Tibial nerve (tissue), 4 donors: ENCODE results near the gene TYW1. TPM values are rescaled to one million over a fixed set of nuclear protein-coding genes. Genes with fewer than 3 reads are reported as not detected.
"Not testable (repeated sequence)": the region's sequence is repeated elsewhere in the genome, so short reads cannot be mapped to it uniquely, and the experiment has no call there.

ENCODE experiments used
- DNase-seq, 2 donors: peaks; one replicate each; pipeline ENCODE4 v3.0.0-alpha.2; 2019; ENCODE audit warnings: low spot score in 2 of 2
- H3K27ac ChIP-seq, 4 donors: fragments of 200-600 bp; sonication (generic) in 3 of 4; one replicate each; pipeline ENCODE4 v1.5.1; 2017 to 2019; ENCODE audit warnings: mild to moderate bottlenecking in 1 of 4
- H3K27me3 ChIP-seq, 2 donors: fragments of 200-600 bp; sonication (generic) in 1 of 2; one replicate each; pipeline versions ENCODE4 v1.5.1 to v1.6.0; 2017 to 2019
- H3K36me3 ChIP-seq, 3 donors: fragments of 200-600 bp; sonication (generic); one replicate each; pipeline ENCODE4 v1.5.1; 2018 to 2019
- H3K4me1 ChIP-seq, 4 donors: fragments of 200-600 bp; sonication (generic) in 3 of 4; one replicate each; pipeline ENCODE4 v1.5.1; 2017 to 2019
- H3K4me3 ChIP-seq, 4 donors: fragments of 200-600 bp; sonication (generic) in 3 of 4; one replicate each; pipeline ENCODE4 v1.5.1; 2017 to 2019; ENCODE audit warnings: mild to moderate bottlenecking in 1 of 4, moderate library complexity in 1 of 4
- H3K9me3 ChIP-seq, 4 donors: fragments of 200-600 bp; sonication (generic) in 3 of 4; one replicate each; pipeline ENCODE4 v1.5.1; 2017 to 2019
- EP300 ChIP-seq, 2 donors: sonication (generic); formaldehyde crosslinking; IDR thresholded peaks; one replicate each; pipeline ENCODE4 v1.6.1; 2017; ENCODE audit warnings: antibody characterized with exemption in 2 of 2, mild to moderate bottlenecking in 1 of 2
- POLR2A ChIP-seq, 2 donors: fragments of 450-650 bp; IDR thresholded peaks; one replicate each; pipeline ENCODE4 v1.6.1; 2017; ENCODE audit warnings: antibody characterized with exemption in 2 of 2, mild to moderate bottlenecking in 2 of 2, moderate library complexity in 2 of 2
- WGBS, 2 donors: methylation state at CpG; one replicate each; pipeline ENCODE4 v1.1.5; 2018; 5-methylcytosine and 5-hydroxymethylcytosine counted together
- total RNA-seq, 4 donors: library from RNA; depleted of rRNA; stranded (reverse); fragments of >200 nt; gene quantifications; one replicate each; pipeline ENCODE4 v1.1.0, GENCODE V29; 2016
- TF ChIP-seq, protein P1 (sequence below), 5 experiments: fragments of 200-600 bp in 3 of 5; fragments of 450-650 bp in 2 of 5; sonication (generic) in 3 of 5; IDR thresholded peaks; one replicate each; pipeline ENCODE4 v1.5.1; 2016 to 2019; ENCODE audit warnings: antibody characterized with exemption in 5 of 5, mild to moderate bottlenecking in 3 of 5, moderate library complexity in 2 of 5

Gene TYW1, protein sequence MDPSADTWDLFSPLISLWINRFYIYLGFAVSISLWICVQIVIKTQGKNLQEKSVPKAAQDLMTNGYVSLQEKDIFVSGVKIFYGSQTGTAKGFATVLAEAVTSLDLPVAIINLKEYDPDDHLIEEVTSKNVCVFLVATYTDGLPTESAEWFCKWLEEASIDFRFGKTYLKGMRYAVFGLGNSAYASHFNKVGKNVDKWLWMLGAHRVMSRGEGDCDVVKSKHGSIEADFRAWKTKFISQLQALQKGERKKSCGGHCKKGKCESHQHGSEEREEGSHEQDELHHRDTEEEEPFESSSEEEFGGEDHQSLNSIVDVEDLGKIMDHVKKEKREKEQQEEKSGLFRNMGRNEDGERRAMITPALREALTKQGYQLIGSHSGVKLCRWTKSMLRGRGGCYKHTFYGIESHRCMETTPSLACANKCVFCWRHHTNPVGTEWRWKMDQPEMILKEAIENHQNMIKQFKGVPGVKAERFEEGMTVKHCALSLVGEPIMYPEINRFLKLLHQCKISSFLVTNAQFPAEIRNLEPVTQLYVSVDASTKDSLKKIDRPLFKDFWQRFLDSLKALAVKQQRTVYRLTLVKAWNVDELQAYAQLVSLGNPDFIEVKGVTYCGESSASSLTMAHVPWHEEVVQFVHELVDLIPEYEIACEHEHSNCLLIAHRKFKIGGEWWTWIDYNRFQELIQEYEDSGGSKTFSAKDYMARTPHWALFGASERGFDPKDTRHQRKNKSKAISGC
- 10 to 100 TPM; 18.6 to 53.1 (median 28.3) TPM for total RNA-seq

DNA sequence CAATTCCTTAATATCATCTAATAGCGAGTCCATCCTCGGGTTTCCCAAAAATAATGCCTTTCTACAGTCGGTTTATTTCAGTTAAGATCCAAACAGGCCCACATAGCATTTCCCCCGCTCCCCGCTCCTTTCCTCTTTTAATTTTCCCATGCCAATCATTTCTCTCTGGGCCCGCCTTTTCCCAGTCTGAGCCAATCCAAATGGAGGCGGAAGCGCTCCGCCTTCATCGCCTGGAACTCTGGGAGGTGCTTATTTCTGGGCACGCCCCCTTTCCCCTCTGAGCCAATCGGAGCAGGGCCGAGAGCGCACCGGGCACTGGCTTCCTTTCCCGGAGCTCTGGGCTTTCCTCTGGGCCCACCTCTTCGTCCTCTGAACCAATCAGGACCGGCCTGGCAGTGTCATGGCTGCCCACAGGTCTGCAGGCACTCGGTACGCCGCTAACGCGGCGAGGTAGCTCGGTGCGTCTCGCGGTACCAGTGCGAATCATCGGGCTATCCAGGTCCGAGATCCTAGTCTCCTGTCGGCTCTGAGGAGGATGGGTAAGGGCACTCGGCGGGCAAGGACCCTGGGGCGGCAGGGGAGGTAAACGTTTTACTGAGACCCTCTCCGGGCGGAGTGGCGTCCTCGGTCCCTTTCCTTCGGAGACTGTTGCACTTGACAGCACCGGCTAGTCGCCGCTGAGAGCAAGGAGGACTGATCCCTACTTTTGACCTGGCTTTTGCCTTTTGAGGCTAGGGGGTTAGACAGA is at the start of gene TYW1:
Gene TYW1, plus strand, starts transcription at position 390 of the 748 bp plus-strand sequence. Its CDS starts 146 bp downstream, at position 536.
- WGBS, 2 donors: 0 to 1% methylated on average over 37 to 43 of the region's 44 CpGs
- peak; percentile 99 to 100 for DNase-seq
- Histone ChIP-seq H3K4me1 (peaks cover 4 to 35% (median 14%) of the 10 kb centered on the region in 4 donors), H3K27ac (peak within 1 kb of the TSS; percentile 92 to 99 (median 98)), H3K4me3 (peak within 1 kb of the TSS; percentile 54 to 92 (median 77)), H3K36me3 (peaks cover 2 to 38% (median 12%) of the 10 kb centered on the region in 3 donors)
- not testable (repeated sequence) for H3K27me3 ChIP-seq, H3K9me3 ChIP-seq
- TF ChIP-seq, protein P1, sequence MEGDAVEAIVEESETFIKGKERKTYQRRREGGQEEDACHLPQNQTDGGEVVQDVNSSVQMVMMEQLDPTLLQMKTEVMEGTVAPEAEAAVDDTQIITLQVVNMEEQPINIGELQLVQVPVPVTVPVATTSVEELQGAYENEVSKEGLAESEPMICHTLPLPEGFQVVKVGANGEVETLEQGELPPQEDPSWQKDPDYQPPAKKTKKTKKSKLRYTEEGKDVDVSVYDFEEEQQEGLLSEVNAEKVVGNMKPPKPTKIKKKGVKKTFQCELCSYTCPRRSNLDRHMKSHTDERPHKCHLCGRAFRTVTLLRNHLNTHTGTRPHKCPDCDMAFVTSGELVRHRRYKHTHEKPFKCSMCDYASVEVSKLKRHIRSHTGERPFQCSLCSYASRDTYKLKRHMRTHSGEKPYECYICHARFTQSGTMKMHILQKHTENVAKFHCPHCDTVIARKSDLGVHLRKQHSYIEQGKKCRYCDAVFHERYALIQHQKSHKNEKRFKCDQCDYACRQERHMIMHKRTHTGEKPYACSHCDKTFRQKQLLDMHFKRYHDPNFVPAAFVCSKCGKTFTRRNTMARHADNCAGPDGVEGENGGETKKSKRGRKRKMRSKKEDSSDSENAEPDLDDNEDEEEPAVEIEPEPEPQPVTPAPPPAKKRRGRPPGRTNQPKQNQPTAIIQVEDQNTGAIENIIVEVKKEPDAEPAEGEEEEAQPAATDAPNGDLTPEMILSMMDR (IDR thresholded peaks at IDR 0.05): peak in 1 of 5 experiments; percentile 24
- peak; percentile 17 to 61 for TF ChIP-seq POLR2A (IDR thresholded peaks at IDR 0.05)
- peak; percentile 53 to 61 for TF ChIP-seq EP300 (IDR thresholded peaks at IDR 0.05)

DNA sequence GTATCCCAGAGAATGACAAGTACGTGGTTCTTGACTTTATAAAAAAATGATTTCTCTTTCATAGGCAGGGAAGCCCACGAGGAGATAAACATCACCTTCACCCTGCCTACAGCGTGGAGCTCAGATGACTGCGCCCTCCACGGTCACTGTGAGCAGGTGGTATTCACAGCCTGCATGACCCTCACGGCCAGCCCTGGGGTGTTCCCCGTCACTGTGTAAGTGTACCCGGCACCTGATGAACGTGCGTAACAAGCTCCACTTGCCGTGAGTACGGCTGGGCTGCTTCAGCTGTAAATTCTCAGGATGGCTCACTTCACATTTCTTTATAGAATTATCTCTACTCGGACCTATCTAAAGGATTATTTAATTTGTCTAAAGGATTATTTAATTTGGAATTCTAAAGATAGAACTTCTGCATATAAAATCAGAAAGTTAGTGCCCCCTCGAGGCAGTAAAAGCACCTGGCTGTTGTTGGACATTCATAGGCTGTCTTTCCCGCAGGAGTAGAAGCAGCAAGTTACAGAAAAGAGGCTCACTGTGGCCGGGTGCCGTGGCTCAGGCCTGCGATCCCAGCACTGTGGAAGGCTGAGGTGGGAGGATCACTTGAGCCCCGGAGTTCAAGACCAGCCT is 48.0 kb upstream of the TYW1 start:
- 88 to 92% methylated on average over 19 of the region's 19 CpGs for WGBS, 2 donors
- Histone ChIP-seq H3K27ac (no peak overlapping the region), H3K36me3 (peaks cover 0 to 98% (median 4%) of the 10 kb centered on the region in 3 donors), H3K9me3 (no peaks in the 10 kb centered on the region), H3K4me3 (no peak overlapping the region), H3K27me3 (no peaks in the 10 kb centered on the region), H3K4me1 (no peaks in the 10 kb centered on the region)
- TF ChIP-seq EP300 (IDR thresholded peaks at IDR 0.05) (no peak), POLR2A (IDR thresholded peaks at IDR 0.05) (no peak)
- TF ChIP-seq, protein P1 (IDR thresholded peaks at IDR 0.05): no peak
- DNase-seq: no peak

DNA sequence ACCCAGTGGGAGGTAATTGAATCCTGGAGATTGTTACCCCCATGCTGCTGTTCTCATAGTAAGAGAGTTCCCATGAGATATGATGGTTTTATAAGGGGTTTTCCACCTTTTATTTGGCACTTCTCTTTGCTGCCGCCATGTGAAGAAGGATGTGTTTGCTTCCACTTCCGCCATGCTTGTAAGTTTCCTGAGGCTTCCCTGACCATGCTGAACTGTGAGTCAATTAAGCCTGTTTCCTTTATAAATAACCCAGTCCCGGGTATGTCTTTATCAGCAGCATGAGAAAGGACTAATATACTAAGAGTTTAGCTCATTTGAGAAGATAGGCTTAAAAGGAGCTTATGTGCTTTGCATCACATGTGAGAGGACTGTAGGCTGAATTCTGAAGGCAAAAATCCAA is 46.3 kb upstream of the TYW1 start:
- peaks cover 4 to 98% (median 6%) of the 10 kb centered on the region in 3 donors for H3K36me3 ChIP-seq
- no peak overlapping the region for H3K4me3 ChIP-seq
- H3K4me1 ChIP-seq: no peaks in the 10 kb centered on the region
- TF ChIP-seq, protein P1 (IDR thresholded peaks at IDR 0.05): no peak
- TF ChIP-seq POLR2A (IDR thresholded peaks at IDR 0.05): no peak
- TF ChIP-seq EP300 (IDR thresholded peaks at IDR 0.05): no peak
- H3K9me3 ChIP-seq: no peaks in the 10 kb centered on the region
- no peak for DNase-seq
- no peaks in the 10 kb centered on the region for H3K27me3 ChIP-seq
- no peak overlapping the region for H3K27ac ChIP-seq
- 80 to 83% methylated on average over 3 of the region's 3 CpGs for WGBS, 2 donors

DNA sequence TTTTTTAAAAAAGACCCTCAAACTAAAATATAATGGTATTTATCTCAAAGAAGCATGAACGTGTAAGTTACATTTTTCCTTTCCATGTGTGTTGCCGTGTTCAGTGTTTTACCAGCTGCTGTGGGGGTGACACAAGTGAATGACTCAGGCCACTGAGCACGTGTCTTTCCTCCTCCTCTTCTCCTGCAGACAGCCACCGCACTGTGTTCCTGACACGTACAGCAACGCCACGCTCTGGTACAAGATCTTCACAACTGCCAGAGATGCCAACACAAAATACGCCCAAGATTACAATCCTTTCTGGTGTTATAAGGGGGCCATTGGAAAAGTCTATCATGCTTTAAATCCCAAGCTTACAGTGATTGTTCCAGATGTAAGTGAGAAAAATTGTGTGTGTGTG is 45.9 kb upstream of the TYW1 start:
- no peaks in the 10 kb centered on the region for H3K4me1 ChIP-seq
- no peak for DNase-seq
- H3K27me3 ChIP-seq: no peaks in the 10 kb centered on the region
- no peaks in the 10 kb centered on the region for H3K9me3 ChIP-seq
- H3K4me3 ChIP-seq: no peak overlapping the region
- TF ChIP-seq, protein P1 (IDR thresholded peaks at IDR 0.05): no peak
- TF ChIP-seq EP300 (IDR thresholded peaks at IDR 0.05) (no peak), POLR2A (IDR thresholded peaks at IDR 0.05) (no peak)
- H3K27ac ChIP-seq: no peak overlapping the region
- H3K36me3 ChIP-seq: peaks cover under 1 to 98% (median 6%) of the 10 kb centered on the region in 3 donors
- 86 to 87% methylated on average over 8 of the region's 8 CpGs for WGBS, 2 donors
